Inferior parietal cortex (tissue), 1 donor: ENCODE results near the gene SMAD2.
A peak's percentile ranks its signal among the peaks of the same experiment; 100 is the strongest.

Experiments used
- DNase-seq: peaks from one replicate; pipeline ENCODE4 v3.0.0-alpha.2; 2016; ENCODE audit errors: extremely low spot score

The SMAD2 gene

GRCh38 chr18:47932190-47932589 is 1.7 kb upstream of the SMAD2 start:
- no peak for DNase-seq

DNA sequence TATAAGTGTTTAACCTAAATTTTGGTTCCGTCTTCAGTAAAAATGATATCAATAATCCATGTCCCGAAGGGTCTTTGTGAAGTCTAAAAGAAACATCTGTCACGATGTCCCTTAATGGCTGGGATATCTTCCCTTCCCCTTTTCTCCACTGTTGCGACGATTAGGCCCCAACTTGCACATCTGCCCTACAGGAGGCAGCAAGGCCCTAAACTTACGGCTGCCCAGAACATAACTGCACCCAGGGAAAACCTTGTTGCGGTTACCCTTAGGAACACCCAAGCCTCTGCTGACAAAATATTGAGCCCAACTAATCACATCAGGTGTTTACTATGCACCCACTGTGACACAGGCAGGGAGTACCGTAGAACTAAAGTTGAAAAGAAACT is 1.3 kb upstream of the SMAD2 start:
- peak; percentile 33 for DNase-seq

DNA sequence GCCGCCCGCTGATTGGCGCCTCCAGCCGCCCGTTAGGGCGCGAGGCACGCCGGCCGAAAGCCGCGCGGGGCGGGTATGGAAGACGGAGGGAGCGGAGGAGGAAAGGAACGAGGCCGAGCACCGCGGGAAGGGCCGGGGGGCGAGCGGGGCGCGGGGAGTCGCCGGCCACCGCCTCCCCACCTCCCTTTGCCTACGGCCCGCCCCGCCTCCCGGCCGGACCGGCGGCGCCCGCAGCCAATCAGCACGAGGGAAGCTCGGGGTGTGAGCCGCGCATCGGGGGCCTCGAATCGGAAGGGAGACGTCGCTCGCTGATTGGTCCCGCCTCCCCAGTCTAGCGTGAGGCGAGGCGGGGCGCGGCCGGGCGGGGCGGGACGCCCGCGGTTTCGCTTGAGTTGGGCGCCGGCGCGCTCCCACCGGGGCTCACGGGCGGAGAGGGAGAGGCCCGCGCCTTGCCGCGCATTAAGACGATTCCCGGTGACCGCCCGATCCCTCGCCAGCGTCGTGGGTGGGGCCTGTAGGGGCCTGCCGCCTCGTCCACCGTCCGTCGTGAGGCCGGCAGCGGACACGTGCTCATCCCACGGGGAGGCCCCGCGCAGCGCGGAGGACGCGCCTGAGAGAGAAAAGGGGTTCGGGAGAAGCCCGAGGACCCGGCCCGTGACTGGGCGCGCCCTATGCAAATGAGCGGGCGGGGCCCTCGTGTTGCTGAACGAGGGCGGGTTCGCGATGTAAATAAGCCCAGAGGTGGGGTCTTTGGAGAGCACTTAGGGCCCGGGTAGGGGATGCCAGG is 665 bp upstream of the SMAD2 start:
- peak; percentile 94 for DNase-seq

- DNase-seq, result peak; percentile 20
Observed at GRCh38 chr18:47929681-47930198, 719 bp downstream of the SMAD2 start.

DNA sequence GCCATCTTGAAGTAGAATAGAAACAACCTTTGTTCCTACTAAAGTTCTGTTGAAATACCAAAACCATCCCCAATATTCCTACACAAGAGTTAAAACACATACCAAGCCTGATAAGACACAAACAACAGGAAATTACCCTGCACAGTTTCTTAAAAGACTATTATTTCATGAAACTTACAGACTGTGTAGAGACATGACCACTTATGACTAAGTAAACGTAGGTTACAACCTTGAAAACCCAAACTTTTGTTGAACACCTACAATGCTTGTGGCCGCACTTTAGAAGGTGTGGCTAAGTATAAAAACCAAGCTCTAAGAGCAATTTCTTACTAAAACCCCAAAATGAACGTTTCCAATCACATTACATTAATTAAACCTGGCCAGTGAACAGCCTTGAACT is 2.0 kb downstream of the SMAD2 start:
- DNase-seq, result no peak

GRCh38 chr18:47926101-47926850 is 4.2 kb downstream of the SMAD2 start:
- DNase-seq, result no peak

- no peak for DNase-seq
Observed at GRCh38 chr18:47919916-47920315, 10.5 kb downstream of the SMAD2 start.

GRCh38 chr18:47917923-47918610 is 12.4 kb downstream of the SMAD2 start:
- no peak for DNase-seq

GRCh38 chr18:47915930-47916329 is 14.5 kb downstream of the SMAD2 start:
- DNase-seq, result no peak

DNA sequence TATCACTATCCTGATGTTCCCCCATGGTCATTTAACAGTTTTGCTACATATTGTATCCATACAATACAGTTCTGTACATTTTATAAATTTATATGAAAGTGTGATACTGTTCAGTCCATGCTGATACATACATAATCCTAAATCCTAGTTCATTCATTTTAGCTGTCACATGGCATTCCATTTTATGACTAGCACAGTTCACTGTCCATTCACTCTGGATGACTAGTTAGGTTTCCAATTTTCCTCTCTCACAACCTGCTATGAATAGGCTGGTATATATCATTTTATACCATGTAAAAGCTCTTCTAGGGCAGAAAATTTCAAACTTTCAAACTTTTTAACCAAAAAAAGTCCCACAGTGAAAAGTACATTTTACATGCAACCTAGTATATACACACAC is 15.2 kb downstream of the SMAD2 start:
- no peak for DNase-seq

DNA sequence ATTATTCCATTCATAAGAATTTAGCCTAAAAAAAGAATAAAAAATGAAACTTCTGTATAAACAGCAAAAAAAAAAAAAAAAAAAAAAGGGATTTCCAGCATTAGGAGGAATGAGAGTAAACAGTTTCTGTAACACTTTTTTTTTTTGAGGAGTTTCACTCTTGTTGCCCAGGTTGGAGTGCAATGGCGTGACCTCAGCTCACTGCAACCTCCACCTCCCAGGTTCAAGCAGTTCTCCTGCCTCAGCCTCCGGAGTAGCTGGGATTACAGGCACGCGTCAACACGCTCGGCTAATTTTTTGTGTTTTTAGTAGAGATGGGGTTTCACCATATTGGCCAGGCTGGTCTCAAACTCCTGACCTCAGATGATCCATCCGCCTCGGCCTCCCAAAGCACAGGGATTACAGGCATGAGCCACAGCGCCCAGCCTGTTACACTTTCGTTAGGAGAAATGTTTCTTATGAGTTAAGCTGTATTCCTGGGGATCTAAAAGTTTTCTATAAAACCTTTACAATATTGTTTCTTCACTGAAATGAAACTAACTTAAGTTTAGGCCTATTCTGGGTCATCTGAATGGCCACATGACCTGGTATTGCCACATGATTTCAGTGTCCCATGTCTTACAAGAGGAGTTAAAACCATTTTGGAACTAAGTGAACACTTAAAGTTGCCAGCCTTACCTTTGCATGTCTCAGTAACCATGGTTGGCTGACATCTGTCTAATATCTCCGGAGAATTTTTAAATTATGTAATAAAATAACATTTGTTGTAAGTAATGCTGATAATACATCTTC is 17.5 kb downstream of the SMAD2 start:
- DNase-seq, result no peak

- DNase-seq, result peak; percentile 41
Observed at GRCh38 chr18:47912343-47912742, 18.1 kb downstream of the SMAD2 start.

GRCh38 chr18:47911877-47912276 is 18.6 kb downstream of the SMAD2 start:
- no peak for DNase-seq

- no peak for DNase-seq
Observed at GRCh38 chr18:47909484-47909883, 21.0 kb downstream of the SMAD2 start.

DNA sequence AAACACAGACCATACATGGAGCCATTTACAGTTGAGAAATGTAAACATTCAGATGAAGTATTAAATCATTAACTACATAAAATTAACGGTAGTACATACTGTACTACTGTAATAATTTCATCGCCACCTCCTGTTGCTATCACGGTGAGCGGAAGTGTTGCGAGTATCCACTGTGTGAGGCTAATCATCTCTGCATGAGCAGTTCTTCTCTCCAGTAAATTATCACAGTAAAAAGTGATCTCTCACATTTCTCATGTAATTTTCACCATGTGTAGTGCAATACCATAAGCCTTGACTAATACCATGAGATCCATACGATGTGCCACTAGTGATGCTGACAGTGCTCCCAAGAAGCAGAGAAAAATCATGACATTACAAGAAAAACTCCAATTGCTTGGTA is 21.9 kb downstream of the SMAD2 start:
- DNase-seq, result no peak

DNA sequence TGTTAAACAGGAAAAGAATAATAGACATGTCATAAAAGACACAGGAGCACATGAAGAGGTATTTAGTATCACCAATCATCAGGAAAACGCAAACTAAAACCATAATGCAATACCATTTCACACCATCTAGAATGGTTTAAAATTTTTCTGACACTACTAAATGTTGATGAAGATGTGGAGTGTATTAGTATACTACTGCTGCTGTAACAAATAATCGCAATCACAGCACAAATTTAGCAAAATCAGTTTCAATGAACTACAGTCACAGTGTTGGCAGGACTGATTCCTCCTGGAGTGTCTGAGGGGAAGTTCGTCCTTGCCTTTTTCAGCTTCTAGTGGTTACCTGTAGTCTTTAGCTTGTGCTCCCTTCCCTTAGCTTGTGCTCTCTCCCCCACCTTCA is 24.1 kb downstream of the SMAD2 start:
- DNase-seq, result no peak

DNA sequence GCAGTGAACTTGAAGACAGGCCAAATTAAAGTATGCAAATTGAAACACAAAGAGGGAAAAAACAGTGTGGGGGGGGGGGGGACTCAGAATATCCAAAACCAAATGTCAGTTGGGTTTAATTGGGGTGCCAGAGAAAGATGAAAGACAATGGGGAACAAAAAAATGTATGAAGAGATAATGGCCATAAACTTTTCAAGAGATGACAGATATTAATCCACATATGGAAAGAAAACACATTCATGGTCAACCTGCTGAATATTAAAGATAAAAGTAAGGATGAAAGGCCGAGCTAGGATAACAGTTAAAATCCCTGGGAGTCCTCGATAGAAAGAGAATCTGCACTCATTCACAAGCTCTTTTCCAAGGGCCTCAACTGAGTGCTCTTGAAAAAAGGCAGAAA is 26.6 kb downstream of the SMAD2 start:
- no peak for DNase-seq

DNA sequence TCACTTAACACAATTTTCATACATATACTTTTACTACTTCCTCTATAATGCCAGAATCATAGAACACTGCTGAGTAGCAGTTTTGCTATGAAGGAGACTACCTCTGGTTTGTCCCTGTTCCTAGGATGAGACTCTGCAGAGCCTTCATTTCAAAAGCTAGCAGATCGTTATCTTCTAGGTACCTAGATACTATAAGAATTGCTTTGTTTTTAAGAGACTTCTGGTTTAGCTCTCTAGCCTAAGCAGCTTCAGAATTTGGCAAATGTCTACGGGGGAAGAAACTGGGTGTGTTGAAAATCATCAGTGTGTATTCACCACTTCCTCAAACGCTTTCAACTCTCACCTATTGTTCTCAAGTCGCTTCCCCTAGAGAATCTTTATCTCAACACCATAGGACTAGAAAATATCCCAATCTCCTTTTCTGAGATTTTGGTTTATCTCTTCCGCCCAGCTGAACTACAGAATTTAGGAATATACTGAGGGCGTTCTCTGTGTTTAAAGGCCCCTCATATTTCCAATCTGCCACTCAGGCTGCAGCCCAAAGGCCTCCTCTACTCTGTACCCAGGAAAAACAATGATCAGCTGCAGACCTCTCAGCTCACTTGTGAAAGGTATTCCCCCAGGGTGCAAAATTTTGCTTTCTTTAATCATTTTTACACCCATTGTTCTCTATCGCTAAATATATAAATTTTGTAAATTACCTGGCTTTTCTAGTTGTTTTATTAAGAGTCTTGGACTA is 28.7 kb downstream of the SMAD2 start:
- no peak for DNase-seq

- DNase-seq, result no peak
Observed at GRCh38 chr18:47899107-47899840, 31.2 kb downstream of the SMAD2 start.

- DNase-seq, result no peak
Observed at GRCh38 chr18:47898696-47899095, 31.8 kb downstream of the SMAD2 start.
